Measurements from ENCODE around the gene ATP6V0E1.

Gene ATP6V0E1

DNA sequence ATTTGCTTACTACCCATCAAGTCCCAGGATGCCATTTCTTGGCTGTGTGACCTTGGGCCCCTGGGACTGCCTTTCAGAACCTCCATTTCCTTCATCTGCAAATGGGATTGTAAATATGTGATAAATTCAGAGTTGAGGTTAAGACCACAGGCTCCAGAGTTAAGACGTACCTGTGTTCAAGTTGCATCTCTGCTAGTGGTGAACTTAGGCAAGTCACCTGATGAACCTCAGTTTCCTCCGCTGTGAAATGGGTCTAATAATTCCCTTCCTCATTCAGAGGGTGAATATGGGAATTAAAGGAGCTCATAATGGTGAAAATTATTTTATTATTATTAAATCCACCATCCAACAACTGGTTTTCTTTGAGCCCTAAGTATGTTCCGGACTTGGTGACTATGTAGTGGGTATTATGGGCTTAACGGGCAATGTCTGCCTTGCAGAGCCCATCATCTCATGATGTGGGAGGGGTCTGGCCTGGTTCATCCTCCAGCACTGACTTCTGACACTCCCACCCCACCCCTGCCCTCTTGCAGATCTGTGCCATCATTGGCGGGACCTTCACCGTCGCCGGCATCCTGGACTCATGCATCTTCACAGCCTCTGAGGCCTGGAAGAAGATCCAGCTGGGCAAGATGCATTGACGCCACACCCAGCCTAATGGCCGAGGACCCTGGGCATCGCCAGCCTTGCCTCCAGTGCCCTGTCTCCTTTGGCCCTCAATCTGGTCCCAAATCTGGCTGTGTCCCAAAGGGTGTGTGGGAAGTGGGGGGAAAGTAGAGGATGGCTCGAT is 33.2 kb upstream of the ATP6V0E1 start:
- TF ChIP-seq GATA3 (IDR thresholded peaks at IDR 0.05; ENCODE audit: low read depth, low read length): no peak
- TF ChIP-seq GATA2 (IDR thresholded peaks at IDR 0.05; ENCODE audit: low read depth, low read length): no peak

DNA sequence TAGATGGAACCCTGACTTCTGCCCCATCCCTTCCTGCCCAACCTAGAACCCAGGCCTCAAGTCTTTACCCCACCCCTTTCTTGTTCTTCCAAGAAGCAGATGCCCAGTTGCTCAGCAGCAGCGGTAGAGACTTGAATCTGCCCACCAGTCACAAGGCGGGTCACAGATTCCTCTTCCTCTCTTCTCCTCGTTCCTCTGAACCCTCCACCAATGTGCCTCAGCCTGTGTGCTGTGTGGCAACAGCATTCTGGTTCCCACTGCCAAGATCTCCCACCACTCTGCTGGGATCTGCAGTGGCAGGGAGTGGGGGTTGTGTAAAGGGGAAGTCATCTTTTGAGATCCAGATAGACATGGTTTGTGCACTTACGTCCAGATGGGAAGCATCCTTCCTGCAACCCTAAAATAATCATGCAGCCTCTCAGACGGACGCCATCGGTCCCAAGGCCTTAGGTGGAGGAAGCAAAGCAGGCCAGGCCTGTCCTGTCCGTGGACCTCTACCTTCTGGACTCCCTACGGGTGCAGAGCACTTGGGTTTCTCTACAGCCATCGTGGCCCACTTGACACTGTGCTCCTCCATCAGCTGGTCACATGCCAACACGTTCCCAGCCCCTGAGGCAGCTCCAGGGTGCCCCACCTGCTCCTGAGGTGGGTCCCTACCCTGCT is 32.1 kb upstream of the ATP6V0E1 start:
- TF ChIP-seq GATA2 (IDR thresholded peaks at IDR 0.05; ENCODE audit: low read depth, low read length): no peak
- TF ChIP-seq GATA3 (IDR thresholded peaks at IDR 0.05; ENCODE audit: low read depth, low read length): no peak

DNA sequence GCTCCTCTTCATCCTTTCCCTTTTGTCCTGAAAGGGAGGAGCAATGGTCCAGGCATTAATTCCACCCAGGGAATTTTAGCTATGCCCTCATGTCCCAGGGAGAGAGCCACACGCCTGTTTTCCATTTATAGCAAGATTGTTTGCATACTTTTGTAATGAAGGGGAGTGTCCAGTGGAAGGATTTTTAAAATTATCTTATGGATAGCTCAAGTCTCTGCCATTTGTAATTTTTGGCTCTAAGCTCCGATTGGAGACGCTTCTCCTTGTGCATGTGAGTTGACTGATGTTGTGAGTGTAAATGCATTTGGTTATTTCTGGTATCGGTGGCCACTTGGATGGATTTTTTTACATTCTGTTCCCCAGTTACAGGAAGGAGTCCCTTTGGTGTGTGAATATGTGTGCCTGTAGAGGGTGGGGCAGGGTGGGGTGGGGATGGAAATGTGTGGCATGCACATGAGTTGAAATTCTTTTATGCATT is 31.5 kb upstream of the ATP6V0E1 start:
- TF ChIP-seq GATA3 (IDR thresholded peaks at IDR 0.05; ENCODE audit: low read depth, low read length) (no peak), GATA2 (IDR thresholded peaks at IDR 0.05; ENCODE audit: low read depth, low read length) (no peak)

DNA sequence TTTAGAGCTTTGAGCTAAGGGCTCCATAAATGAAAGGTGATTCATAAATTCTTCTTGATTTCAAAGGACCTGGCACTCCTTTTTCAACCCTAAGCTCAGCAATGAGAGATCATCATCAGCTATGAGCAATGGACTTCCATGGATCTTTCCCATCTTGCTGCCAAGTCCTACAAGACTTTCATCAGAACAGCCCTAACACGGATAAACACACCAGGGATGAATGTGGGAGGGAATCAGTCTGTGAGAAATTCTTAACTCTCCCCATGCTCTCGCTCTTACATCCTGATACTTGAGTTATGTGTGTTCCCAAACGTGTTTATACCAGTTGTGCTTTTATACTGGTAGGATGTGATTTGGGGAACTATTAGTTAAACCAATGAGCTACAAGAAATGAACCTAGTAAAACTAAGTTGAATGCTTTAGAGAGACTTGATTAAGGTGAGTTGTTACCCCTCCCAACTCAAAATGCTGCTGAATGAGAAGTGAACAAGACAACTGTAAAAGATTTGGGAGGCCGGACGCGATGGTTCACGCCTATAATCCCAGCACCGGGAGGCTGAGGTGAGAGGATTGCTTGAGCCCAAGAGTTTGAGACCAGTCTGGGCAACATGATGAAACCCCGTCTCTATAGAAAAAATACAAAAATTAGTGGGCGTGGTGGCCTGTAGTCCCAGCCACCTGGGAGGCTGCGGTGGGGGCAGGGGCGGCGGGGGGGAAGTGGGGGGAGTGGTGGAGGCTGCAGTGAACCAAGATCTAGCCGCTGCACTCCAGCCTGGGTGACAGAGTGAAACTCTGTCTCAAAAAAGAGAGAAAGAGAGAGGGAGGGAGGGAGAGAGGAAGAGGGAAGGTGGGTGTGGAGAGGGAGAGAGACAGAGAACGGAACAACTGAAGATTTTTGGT is 29.5 kb upstream of the ATP6V0E1 start:
- TF ChIP-seq GATA3 (IDR thresholded peaks at IDR 0.05; ENCODE audit: low read depth, low read length) (no peak), GATA2 (IDR thresholded peaks at IDR 0.05; ENCODE audit: low read depth, low read length) (no peak)

DNA sequence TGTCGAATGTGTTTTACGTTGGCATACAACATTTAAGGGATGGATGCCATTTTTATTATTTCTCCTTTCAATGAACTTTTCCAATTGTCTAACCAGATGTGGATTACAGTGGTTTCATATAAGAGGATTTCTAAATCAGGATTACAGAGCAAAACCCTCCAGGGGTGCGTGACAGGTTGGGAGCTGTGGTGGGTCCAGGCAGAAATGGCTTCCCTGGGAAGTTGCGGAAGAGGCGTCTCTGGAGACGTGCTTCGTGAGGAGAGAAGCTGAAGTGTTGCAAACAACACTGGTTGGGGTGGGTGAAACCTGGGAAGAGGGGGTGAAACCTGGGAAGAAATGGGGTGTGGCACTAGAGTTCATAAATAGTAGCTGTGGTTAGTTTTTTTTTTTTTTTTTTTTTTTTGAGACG is 28.8 kb upstream of the ATP6V0E1 start:
- TF ChIP-seq GATA2 (IDR thresholded peaks at IDR 0.05; ENCODE audit: low read depth, low read length) (no peak), GATA3 (IDR thresholded peaks at IDR 0.05; ENCODE audit: low read depth, low read length) (no peak)

DNA sequence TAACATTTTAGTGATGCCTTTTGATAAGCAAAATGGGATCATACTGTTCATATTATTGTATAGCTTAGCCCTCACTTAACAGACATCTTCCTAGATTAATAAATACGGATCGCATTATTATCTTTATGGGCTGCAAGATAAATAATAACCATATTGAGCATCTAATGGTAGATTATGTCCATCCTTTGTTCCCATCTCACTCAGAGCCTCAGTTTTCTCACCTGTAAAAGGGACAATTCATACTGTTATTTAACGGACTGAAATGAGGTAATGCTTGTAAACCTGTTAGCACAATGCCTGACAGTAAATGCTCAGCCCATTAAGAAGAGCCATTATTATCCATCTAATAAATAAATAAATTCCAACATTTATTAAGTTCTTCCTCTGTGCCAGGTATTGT is 27.3 kb upstream of the ATP6V0E1 start:
- no peak for TF ChIP-seq GATA3 (IDR thresholded peaks at IDR 0.05; ENCODE audit: low read depth, low read length)
- TF ChIP-seq GATA2 (IDR thresholded peaks at IDR 0.05; ENCODE audit: low read depth, low read length): no peak

DNA sequence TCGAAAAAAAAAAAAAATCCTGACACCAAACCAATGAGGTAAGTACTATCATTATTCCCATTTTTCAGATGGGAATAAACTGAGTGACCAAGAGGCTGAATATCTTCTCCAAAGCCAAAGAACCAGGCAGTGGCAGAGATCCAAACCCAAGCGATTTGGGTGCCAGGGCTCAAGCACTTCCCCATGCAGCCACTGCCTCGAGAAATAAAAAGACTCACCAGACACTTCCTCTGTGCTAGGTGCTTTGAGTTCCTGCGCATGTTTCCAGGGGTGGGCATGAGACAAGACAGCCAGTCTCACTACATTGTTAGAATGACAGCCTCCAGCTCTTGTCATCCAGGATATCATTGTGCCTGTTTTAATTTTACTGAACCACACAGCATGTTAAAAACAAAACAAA is 26.6 kb upstream of the ATP6V0E1 start:
- TF ChIP-seq GATA3 (IDR thresholded peaks at IDR 0.05; ENCODE audit: low read depth, low read length): no peak
- TF ChIP-seq GATA2 (IDR thresholded peaks at IDR 0.05; ENCODE audit: low read depth, low read length): no peak

DNA sequence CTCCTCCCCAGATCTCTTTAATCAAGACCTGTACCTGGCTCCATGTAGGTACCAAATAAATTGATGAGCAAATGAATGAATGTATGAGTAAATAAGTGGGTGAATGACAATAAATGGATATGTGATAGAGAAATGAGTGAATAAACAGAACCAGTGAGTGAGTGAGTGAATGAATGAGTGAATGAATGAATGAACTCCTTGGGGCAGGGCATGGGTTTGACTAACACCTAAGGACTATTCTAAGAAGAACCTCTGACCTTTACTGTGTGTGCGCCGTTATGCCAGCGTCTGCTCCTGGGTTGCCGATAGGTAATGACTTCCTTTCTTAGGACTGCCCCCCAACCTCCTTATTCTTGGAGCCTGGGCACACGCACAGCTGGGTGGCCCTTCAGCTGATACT is 26.1 kb upstream of the ATP6V0E1 start:
- TF ChIP-seq GATA2 (IDR thresholded peaks at IDR 0.05; ENCODE audit: low read depth, low read length): no peak
- no peak for TF ChIP-seq GATA3 (IDR thresholded peaks at IDR 0.05; ENCODE audit: low read depth, low read length)

DNA sequence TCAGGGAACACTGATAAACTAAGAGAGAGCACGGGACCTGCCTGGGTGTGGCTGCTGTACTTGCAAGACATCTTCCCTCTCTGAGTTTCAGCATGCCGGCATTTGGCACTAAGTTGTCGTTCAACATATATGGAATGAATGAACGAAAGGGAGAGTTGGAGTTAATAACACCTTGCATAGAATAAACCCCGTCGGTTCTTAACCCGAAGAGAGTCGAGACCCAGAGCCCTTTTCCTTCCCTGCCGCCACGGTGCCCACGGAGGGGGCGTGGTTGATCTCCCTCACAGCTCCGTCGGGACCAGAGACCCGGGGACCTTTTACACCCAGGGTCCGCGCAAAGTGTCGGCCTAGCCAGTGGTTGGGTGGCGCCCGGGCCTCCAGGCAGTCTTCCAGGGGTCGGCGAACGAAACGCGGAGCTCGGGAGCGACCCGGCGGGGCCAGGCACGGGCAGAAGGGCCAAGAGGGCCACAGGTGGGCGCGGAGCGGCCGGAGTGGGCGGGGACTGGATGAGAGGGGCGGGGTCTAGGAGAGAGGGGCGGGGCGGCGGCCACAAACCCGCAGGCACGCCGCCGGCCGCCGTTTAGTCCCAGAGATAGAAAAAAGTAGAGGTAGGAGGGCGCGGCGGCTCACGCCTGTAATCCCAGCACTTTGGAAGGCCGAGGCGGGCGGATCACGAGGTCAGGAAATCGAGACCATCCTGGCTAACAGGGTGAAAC is 25.1 kb upstream of the ATP6V0E1 start:
- no peak; the same call in 1 of the 2 replicates for TF ChIP-seq GATA2 (IDR thresholded peaks at IDR 0.05; ENCODE audit: low read depth, low read length)

DNA sequence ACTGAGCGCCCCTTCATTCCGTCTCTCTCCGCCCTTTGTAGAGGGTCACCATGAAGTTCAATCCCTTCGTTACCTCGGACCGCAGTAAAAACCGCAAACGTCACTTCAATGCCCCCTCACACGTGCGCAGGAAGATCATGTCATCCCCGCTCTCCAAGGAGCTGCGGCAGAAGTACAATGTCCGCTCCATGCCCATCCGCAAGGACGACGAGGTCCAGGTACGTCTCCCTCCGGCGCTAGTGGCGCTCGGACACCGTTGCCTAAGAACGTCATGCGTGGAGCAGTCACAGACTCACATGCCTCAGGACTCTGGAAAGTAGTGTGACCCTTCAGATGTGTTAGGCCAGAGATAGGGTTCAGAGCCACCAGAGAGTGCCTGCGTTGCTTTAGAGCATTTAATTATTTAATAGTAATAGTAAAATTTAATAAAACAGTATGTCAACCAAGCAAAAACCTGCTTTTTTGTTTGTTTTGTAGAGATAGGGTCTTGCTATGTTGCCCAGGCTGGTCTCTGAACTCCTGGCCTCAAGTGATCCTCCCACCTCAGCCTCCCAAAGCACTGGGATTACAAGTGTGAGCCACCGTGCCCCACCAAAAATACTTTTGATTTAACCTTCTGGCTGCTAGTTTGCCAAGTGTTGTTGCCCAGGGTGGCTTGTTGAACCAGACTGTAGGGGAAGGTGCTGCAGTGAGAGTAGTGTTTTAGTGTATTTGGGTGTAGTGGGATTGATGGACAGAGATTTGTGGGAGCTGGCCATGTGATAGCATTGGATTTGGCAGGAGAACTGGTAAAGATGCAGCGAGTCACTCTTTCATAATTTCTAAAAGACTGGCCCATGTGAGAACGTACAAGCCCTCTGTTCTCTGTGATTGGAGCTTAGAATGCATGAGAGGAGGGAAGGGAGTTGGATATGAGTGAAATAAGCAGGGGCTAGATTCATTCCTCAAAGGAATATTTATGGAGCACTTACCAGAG is 23.5 kb upstream of the ATP6V0E1 start:
- no peak for TF ChIP-seq GATA3 (IDR thresholded peaks at IDR 0.05; ENCODE audit: low read depth, low read length)
- no peak for TF ChIP-seq GATA2 (IDR thresholded peaks at IDR 0.05; ENCODE audit: low read depth, low read length)

DNA sequence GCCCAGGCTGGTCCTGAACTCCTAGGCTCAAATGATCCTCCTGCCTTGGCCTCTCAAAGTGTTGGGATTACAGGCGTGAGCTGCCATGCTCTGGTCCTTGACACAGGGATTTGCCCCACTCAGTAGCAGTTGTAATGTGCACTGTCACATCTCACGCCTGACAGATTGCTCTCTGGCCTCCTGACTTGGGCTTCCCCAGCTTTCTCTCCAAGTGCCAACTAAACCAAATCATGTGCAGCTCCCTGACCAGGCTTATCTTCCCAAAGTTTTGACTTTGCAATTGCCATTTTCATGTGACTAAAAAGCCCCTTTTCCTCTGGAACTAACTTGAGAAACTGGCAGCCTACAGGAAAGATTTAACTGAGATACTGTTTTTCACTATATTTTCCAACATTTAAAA is 13.7 kb upstream of the ATP6V0E1 start:
- TF ChIP-seq GATA2 (IDR thresholded peaks at IDR 0.05; ENCODE audit: low read depth, low read length) (no peak), GATA3 (IDR thresholded peaks at IDR 0.05; ENCODE audit: low read depth, low read length) (no peak)

DNA sequence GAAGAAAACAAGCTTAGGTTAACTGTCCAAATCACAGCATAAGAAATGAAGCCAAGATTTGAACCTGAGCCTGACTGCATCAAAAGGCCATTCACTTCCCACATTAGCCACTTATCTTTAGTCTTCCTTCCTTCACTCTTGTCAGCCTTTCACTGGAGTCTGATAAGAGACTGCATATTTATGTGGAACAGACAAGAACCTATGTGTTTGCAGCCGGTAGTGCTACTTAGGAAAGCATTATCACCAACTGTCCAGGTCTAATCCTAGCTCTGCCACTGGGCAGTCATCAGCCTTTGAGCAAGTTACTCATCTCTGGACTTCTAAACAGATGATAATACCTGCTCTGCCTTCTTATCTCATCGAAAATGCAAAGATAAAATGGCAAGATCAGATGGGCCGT is 12.1 kb upstream of the ATP6V0E1 start:
- TF ChIP-seq GATA3 (IDR thresholded peaks at IDR 0.05; ENCODE audit: low read depth, low read length) (no peak), GATA2 (IDR thresholded peaks at IDR 0.05; ENCODE audit: low read depth, low read length) (no peak)

DNA sequence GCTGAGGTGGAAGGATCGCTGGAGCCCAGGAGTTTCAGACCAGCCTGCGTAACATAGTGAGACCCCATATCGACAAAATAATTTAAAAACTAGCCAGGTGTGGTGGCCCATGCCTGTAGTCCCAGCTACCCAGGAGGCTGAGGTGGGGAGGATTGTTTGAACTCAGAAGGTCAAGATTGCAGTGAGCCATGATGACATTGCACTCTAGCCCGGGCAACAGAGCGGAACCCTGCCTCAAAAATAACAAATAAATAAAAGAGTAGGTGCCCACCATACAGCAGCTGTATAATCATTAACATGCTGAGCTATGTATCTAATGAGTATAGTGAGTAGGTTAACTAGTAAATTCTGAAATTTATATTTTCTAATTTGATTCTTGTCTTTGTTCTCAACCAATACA is 11.0 kb upstream of the ATP6V0E1 start:
- TF ChIP-seq GATA2 (IDR thresholded peaks at IDR 0.05; ENCODE audit: low read depth, low read length) (no peak), GATA3 (IDR thresholded peaks at IDR 0.05; ENCODE audit: low read depth, low read length) (no peak)
